Measurements from ENCODE around the gene F13B.

Gene F13B

DNA sequence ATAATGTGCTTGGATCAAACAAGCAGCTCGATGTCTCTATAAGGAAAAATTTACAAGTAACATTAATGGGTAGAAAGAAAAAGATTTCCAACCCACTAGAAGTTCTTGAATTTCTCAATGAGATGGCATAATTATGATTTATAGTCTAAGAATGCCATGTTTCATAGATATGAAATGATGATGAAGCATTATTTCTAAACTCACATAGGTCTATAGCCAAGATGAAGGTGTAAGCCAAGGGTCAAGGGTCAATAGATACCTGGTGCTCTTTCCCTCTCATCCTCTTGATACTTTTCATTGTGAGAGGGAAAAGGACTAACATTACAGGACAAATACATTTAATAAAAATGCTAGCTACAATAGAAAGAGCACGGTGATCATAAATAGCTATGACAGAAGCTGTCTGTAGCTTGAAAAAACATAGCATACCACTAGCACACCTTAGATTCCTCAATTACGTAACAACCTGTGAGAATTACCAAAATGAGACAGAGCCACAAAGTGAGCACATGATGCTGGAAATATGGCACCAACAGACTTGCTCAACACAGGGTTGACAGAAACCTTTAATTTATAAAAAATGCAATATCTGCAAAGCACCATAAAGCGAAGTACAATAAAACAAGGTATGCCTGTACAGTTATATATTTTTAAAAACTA, 26.3 kb upstream of the F13B start:
- Histone ChIP-seq H3K9ac (ENCODE audit: low read length in 5 of 5) (no peak overlapping the region), H3K4me1 (ENCODE audit: control insufficient read depth in 5 of 5, insufficient read depth in 5 of 5, low read length in 5 of 5) (peaks cover 0 to 4% (median 0%) of the 10 kb centered on the region in 5 donors), H3K9me3 (ENCODE audit: control insufficient read depth in 5 of 5, low read length in 5 of 5) (no peaks in the 10 kb centered on the region), H3K4me3 (ENCODE audit: low read depth in 1 of 5, low read length in 5 of 5) (no peak overlapping the region), H3K27me3 (ENCODE audit: control insufficient read depth in 5 of 5, insufficient read depth in 4 of 5, low read length in 5 of 5) (no peaks in the 10 kb centered on the region), H3K27ac (ENCODE audit: low read depth, low read length) (no peak overlapping the region), H3K36me3 (ENCODE audit: control insufficient read depth in 5 of 5, insufficient read depth in 5 of 5, low read length in 5 of 5) (no peaks in the 10 kb centered on the region)

DNA sequence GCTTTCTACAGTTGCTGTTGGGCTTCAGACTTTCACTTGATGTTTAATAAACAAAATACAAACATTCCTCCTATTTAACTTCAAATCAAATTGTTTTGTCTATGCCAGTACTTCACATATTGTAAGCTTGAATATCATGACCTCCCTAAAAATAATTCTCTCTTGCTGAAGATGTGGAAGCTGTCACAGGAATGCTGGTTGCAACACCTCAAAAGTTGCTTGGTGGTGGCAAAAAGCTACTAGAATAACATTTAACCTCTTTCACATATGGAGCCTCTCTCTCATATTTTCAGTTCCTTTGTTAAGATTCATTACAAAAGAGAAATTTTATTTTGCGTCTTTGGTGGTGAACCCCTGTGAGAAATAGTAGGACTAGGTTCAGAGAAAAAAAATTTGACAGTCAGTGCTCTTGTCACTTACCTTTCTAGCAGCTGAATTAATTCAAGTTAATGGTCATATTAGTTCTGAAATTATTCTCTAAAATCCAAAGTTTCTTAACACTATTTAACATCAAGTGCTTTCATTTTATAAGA, 25.5 kb upstream of the F13B start:
- no peaks in the 10 kb centered on the region for H3K27me3 ChIP-seq (ENCODE audit: control insufficient read depth in 5 of 5, insufficient read depth in 4 of 5, low read length in 5 of 5)
- H3K4me3 ChIP-seq (ENCODE audit: low read depth in 1 of 5, low read length in 5 of 5): no peak overlapping the region
- peaks cover 0 to 4% (median 0%) of the 10 kb centered on the region in 5 donors for H3K4me1 ChIP-seq (ENCODE audit: control insufficient read depth in 5 of 5, insufficient read depth in 5 of 5, low read length in 5 of 5)
- H3K36me3 ChIP-seq (ENCODE audit: control insufficient read depth in 5 of 5, insufficient read depth in 5 of 5, low read length in 5 of 5): no peaks in the 10 kb centered on the region
- H3K27ac ChIP-seq (ENCODE audit: low read depth, low read length): no peak overlapping the region
- no peak overlapping the region for H3K9ac ChIP-seq (ENCODE audit: low read length in 5 of 5)
- no peaks in the 10 kb centered on the region for H3K9me3 ChIP-seq (ENCODE audit: control insufficient read depth in 5 of 5, low read length in 5 of 5)

DNA sequence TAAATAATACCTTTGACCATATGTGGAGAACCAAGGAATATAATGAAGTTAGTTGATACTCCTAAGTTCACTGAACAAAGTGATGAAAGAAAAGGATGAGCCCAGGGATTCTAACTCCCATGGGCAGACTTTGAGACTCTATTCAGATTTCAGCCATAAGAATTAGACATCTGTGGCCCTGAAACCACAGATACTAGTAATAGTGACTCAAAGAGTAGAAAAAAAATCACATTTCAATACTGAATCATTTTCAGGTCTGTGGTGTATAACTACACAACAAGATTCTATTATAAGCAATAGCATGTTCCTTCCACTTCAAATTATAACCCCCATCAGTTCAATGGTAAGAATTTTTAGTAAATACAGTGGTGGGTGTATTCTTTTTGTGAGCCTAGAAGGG, 16.4 kb upstream of the F13B start:
- H3K9ac ChIP-seq (ENCODE audit: low read length in 5 of 5): no peak overlapping the region
- no peak overlapping the region for H3K27ac ChIP-seq (ENCODE audit: low read depth, low read length)
- H3K36me3 ChIP-seq (ENCODE audit: control insufficient read depth in 5 of 5, insufficient read depth in 5 of 5, low read length in 5 of 5): no peaks in the 10 kb centered on the region
- H3K9me3 ChIP-seq (ENCODE audit: control insufficient read depth in 5 of 5, low read length in 5 of 5): peaks cover 0 to 7% (median 0%) of the 10 kb centered on the region in 5 donors
- H3K27me3 ChIP-seq (ENCODE audit: control insufficient read depth in 5 of 5, insufficient read depth in 4 of 5, low read length in 5 of 5): no peaks in the 10 kb centered on the region
- H3K4me3 ChIP-seq (ENCODE audit: low read depth in 1 of 5, low read length in 5 of 5): no peak overlapping the region
- H3K4me1 ChIP-seq (ENCODE audit: control insufficient read depth in 5 of 5, insufficient read depth in 5 of 5, low read length in 5 of 5): peaks cover 0 to 2% (median 0%) of the 10 kb centered on the region in 5 donors

DNA sequence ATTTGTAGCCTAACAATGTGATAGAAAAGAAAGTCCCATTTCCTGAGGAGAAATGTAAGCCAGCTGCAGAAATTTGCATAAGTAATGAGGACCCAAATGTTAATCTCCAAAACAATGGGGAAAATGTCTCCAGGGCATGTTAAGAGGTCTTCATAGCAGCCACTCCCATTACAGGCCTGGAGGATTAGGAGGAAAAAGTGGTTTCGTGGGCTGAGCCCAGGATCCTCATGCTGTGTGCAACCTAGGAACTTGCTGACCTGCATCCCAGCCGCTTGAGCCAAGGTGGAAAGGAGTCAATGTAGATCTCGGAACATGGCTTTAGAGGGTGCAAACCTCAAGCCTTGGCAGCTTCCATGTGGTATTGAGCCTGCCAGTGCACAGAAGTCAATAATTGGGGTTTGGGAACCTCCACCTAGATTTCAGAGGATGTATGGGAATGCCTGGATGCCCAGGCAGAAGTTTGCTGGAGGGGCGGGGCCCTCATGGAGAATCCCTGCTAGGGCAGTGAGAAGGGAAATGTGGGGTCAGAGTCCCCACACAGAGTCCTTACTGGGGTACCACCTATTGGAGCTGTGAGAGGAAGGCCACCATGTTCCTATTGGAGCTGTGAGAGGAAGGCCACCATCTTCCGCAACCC, 14.2 kb upstream of the F13B start:
- Histone ChIP-seq H3K36me3 (ENCODE audit: control insufficient read depth in 5 of 5, insufficient read depth in 5 of 5, low read length in 5 of 5) (no peaks in the 10 kb centered on the region), H3K4me1 (ENCODE audit: control insufficient read depth in 5 of 5, insufficient read depth in 5 of 5, low read length in 5 of 5) (peaks cover 0 to 2% (median 0%) of the 10 kb centered on the region in 5 donors), H3K4me3 (ENCODE audit: low read depth in 1 of 5, low read length in 5 of 5) (peak overlapping the region in 1 of 5 donors; percentile 33), H3K27ac (ENCODE audit: low read depth, low read length) (no peak overlapping the region), H3K27me3 (ENCODE audit: control insufficient read depth in 5 of 5, insufficient read depth in 4 of 5, low read length in 5 of 5) (no peaks in the 10 kb centered on the region), H3K9me3 (ENCODE audit: control insufficient read depth in 5 of 5, low read length in 5 of 5) (peaks cover 0 to 7% (median 0%) of the 10 kb centered on the region in 5 donors), H3K9ac (ENCODE audit: low read length in 5 of 5) (no peak overlapping the region)

DNA sequence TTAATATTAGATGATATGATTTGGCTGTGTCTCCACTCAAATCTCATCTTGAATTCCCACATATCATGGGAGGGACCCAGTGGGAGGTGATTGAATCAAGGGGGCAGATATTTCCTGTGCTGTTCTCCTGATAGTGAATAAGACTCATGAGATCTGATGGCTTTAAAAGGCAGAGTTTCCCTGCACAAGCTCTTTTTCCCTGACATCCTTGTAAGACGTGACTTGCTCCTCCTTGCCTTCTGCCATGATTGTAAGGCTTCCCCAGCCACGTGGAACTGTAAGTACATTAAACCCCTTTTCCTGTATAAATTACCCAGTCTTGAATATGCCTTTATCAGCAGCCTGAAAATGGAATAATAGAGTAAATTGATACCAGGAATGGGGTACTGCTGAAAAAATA, 13.3 kb upstream of the F13B start:
- no peak overlapping the region for H3K27ac ChIP-seq (ENCODE audit: low read depth, low read length)
- H3K36me3 ChIP-seq (ENCODE audit: control insufficient read depth in 5 of 5, insufficient read depth in 5 of 5, low read length in 5 of 5): no peaks in the 10 kb centered on the region

DNA sequence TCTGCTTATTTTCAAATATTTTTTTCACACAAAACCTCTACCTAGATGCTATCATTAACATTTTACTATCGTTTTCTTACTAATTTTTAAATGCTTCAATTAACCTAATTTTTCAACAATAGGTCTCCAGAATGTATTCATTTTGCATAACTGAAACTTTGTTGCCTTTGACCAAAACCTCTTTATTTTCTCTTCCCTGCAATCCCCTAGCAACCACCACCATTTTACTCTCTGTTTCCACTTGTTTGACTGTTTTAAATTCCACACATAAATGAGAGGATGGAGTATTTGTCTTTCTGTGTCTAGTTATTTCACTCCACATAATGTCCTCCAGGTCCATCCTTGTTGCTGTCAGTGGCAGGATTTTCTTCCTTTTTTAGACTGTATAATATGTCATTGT, 9.5 kb upstream of the F13B start:
- Histone ChIP-seq H3K4me1 (ENCODE audit: control insufficient read depth in 5 of 5, insufficient read depth in 5 of 5, low read length in 5 of 5) (no peaks in the 10 kb centered on the region), H3K9me3 (ENCODE audit: control insufficient read depth in 5 of 5, low read length in 5 of 5) (peaks cover 0 to 6% (median 0%) of the 10 kb centered on the region in 5 donors), H3K4me3 (ENCODE audit: low read depth in 1 of 5, low read length in 5 of 5) (no peak overlapping the region), H3K9ac (ENCODE audit: low read length in 5 of 5) (no peak overlapping the region), H3K27me3 (ENCODE audit: control insufficient read depth in 5 of 5, insufficient read depth in 4 of 5, low read length in 5 of 5) (no peaks in the 10 kb centered on the region), H3K36me3 (ENCODE audit: control insufficient read depth in 5 of 5, insufficient read depth in 5 of 5, low read length in 5 of 5) (no peaks in the 10 kb centered on the region), H3K27ac (ENCODE audit: low read depth, low read length) (no peak overlapping the region)

More for the DNA sequence above, 13.3 kb upstream of the F13B start:
- peaks cover 0 to 2% (median 0%) of the 10 kb centered on the region in 5 donors for H3K4me1 ChIP-seq (ENCODE audit: control insufficient read depth in 5 of 5, insufficient read depth in 5 of 5, low read length in 5 of 5)
- H3K9ac ChIP-seq (ENCODE audit: low read length in 5 of 5): no peak overlapping the region
- no peaks in the 10 kb centered on the region for H3K27me3 ChIP-seq (ENCODE audit: control insufficient read depth in 5 of 5, insufficient read depth in 4 of 5, low read length in 5 of 5)
- H3K4me3 ChIP-seq (ENCODE audit: low read depth in 1 of 5, low read length in 5 of 5): no peak overlapping the region
- H3K9me3 ChIP-seq (ENCODE audit: control insufficient read depth in 5 of 5, low read length in 5 of 5): peaks cover 0 to 7% (median 0%) of the 10 kb centered on the region in 5 donors

DNA sequence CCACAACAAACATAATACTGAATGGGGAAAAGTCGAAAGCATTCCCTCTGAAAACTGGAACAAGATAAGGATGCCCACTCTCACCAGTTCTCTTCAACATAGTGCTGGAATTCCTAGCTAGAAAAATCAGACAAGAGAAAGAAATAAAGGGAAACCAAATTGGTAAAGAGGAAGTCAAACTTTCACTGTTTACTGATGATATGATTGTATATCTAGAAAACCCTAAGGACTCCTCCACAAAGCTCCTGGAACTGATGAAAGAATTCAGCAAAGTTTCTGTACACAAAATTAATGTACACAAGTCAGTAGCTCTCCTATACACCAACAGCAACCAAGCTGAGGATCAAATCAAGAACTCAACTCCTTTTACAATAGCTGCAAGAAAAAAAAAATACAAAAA, 6.9 kb upstream of the F13B start:
- Histone ChIP-seq H3K27ac (ENCODE audit: low read depth, low read length) (no peak overlapping the region), H3K36me3 (ENCODE audit: control insufficient read depth in 5 of 5, insufficient read depth in 5 of 5, low read length in 5 of 5) (no peaks in the 10 kb centered on the region), H3K9me3 (ENCODE audit: control insufficient read depth in 5 of 5, low read length in 5 of 5) (no peaks in the 10 kb centered on the region), H3K4me3 (ENCODE audit: low read depth in 1 of 5, low read length in 5 of 5) (no peak overlapping the region), H3K27me3 (ENCODE audit: control insufficient read depth in 5 of 5, insufficient read depth in 4 of 5, low read length in 5 of 5) (no peaks in the 10 kb centered on the region), H3K9ac (ENCODE audit: low read length in 5 of 5) (no peak overlapping the region), H3K4me1 (ENCODE audit: control insufficient read depth in 5 of 5, insufficient read depth in 5 of 5, low read length in 5 of 5) (no peaks in the 10 kb centered on the region)

DNA sequence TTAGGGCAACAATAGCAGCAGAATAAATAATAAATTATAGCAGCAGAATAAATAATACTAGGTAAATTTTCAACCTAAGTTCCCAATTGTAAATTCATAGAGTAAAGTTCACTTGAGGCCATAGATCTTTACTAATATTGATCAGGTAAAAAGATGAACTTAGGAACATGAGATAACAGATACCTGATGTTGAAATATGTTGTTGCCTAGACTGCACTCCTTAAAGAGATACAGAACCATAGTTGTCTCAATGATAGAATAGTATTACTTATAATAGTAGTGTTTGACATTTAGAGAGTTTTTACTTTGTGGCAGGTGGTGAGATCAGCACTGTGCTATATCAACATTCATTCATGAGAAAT, 378 bp upstream of the F13B start:
- H3K27ac ChIP-seq (ENCODE audit: low read depth, low read length): no peak overlapping the region
- no peak overlapping the region for H3K4me3 ChIP-seq (ENCODE audit: low read depth in 1 of 5, low read length in 5 of 5)
- no peaks in the 10 kb centered on the region for H3K4me1 ChIP-seq (ENCODE audit: control insufficient read depth in 5 of 5, insufficient read depth in 5 of 5, low read length in 5 of 5)
- peaks cover 0 to 5% (median 0%) of the 10 kb centered on the region in 5 donors for H3K9me3 ChIP-seq (ENCODE audit: control insufficient read depth in 5 of 5, low read length in 5 of 5)
- no peak overlapping the region for H3K9ac ChIP-seq (ENCODE audit: low read length in 5 of 5)
- H3K27me3 ChIP-seq (ENCODE audit: control insufficient read depth in 5 of 5, insufficient read depth in 4 of 5, low read length in 5 of 5): no peaks in the 10 kb centered on the region
- no peaks in the 10 kb centered on the region for H3K36me3 ChIP-seq (ENCODE audit: control insufficient read depth in 5 of 5, insufficient read depth in 5 of 5, low read length in 5 of 5)

DNA sequence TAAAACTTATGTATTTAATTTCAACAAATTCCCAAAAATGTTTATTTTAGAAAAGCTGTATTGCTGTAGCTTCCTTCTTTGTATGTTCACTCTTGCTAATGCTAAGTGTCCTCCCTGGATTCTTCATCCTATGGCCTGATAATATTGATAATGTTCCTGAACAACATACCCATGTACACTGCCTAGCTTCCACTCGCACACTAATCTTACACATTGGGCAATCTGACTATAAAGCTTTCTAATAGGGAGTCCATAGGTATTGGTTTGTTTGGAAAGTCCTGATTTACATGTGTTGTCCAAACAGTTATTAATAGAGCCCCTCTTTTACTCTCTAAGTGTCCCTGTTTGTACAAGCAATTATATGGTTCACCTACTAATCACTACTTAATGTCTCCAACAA, 783 bp downstream of the F13B start:
- H3K27me3 ChIP-seq (ENCODE audit: control insufficient read depth in 5 of 5, insufficient read depth in 4 of 5, low read length in 5 of 5): no peaks in the 10 kb centered on the region

DNA sequence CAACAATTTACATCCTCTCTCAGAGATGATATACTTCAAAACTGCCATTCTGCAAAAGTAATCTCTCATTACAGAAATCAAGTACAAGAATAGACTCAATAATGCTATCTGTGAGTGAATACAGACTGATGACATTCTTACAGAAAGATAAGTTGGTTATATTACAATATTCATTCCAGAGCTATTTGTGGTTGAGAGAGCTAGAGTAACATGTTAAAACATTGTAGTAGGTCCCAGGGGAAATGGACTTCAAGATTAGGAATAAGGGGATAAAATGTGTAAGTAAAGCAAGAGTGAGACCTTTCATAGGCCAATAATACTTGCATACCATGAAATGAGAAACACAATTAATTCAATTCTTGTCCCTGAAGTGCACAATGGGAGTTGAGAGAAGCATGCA, 1.5 kb downstream of the F13B start:
- no peaks in the 10 kb centered on the region for H3K36me3 ChIP-seq (ENCODE audit: control insufficient read depth in 5 of 5, insufficient read depth in 5 of 5, low read length in 5 of 5)
- no peak overlapping the region for H3K4me3 ChIP-seq (ENCODE audit: low read depth in 1 of 5, low read length in 5 of 5)
- no peaks in the 10 kb centered on the region for H3K27me3 ChIP-seq (ENCODE audit: control insufficient read depth in 5 of 5, insufficient read depth in 4 of 5, low read length in 5 of 5)
- no peak overlapping the region for H3K9ac ChIP-seq (ENCODE audit: low read length in 5 of 5)
- H3K9me3 ChIP-seq (ENCODE audit: control insufficient read depth in 5 of 5, low read length in 5 of 5): peaks cover 0 to 5% (median 0%) of the 10 kb centered on the region in 5 donors
- H3K27ac ChIP-seq (ENCODE audit: low read depth, low read length): no peak overlapping the region
- no peaks in the 10 kb centered on the region for H3K4me1 ChIP-seq (ENCODE audit: control insufficient read depth in 5 of 5, insufficient read depth in 5 of 5, low read length in 5 of 5)

More for the DNA sequence above, 783 bp downstream of the F13B start:
- no peak overlapping the region for H3K9ac ChIP-seq (ENCODE audit: low read length in 5 of 5)
- peaks cover 0 to 5% (median 0%) of the 10 kb centered on the region in 5 donors for H3K9me3 ChIP-seq (ENCODE audit: control insufficient read depth in 5 of 5, low read length in 5 of 5)
- H3K4me1 ChIP-seq (ENCODE audit: control insufficient read depth in 5 of 5, insufficient read depth in 5 of 5, low read length in 5 of 5): no peaks in the 10 kb centered on the region
- no peaks in the 10 kb centered on the region for H3K36me3 ChIP-seq (ENCODE audit: control insufficient read depth in 5 of 5, insufficient read depth in 5 of 5, low read length in 5 of 5)
- H3K27ac ChIP-seq (ENCODE audit: low read depth, low read length): no peak overlapping the region
- no peak overlapping the region for H3K4me3 ChIP-seq (ENCODE audit: low read depth in 1 of 5, low read length in 5 of 5)
